HFFc6 (cell line): Measurements from ENCODE around the gene MTHFR. TPM values are rescaled to one million over a fixed set of nuclear protein-coding genes. Genes with fewer than 3 reads are reported as not detected.

Experiments
- DNase-seq: peaks from one replicate; pipeline ENCODE4 v3.0.0-alpha.2; 2018
- H3K27ac Mint-ChIP-seq: 2 replicates; pipeline ENCODE4 v1.8.0; 2020; ENCODE audit warnings: mild to moderate bottlenecking, mixed read lengths
- H3K27me3 Mint-ChIP-seq: 2 replicates; pipeline ENCODE4 v1.8.0; 2021; ENCODE audit warnings: mild to moderate bottlenecking, moderate library complexity, mixed read lengths; ENCODE audit not compliant: insufficient read depth
- H3K36me3 Mint-ChIP-seq: 2 replicates; pipeline ENCODE4 v1.8.0; 2021; ENCODE audit warnings: low read depth, mixed read lengths
- H3K4me1 Mint-ChIP-seq: 2 replicates; pipeline ENCODE4 v1.8.0; 2020; ENCODE audit warnings: low read depth, mixed read lengths
- H3K4me3 Mint-ChIP-seq: 2 replicates; pipeline ENCODE4 v1.8.0; 2020; ENCODE audit warnings: mild to moderate bottlenecking, moderate library complexity, mixed read lengths
- H3K9me3 Mint-ChIP-seq: 2 replicates; pipeline ENCODE4 v1.8.0; 2020; ENCODE audit warnings: mild to moderate bottlenecking, mixed read lengths
- CTCF ChIP-seq: fragments of 200-600 bp; sonication (generic); IDR thresholded peaks from 2 replicates; pipeline ENCODE4 v1.5.0; 2021; ENCODE audit warnings: antibody characterized with exemption, mild to moderate bottlenecking
- long read RNA-seq: library from polyadenylated mRNA; unstranded; transcript quantifications from one replicate; pipeline ENCODE4 v2.0.0, GENCODE V29; 2019
- total RNA-seq, 6 experiments: library from RNA; stranded (reverse); fragmentation: NEBNext Ultra II Directional; extraction: Animal tissue kit (Norgen Biotek cat#: 25700); gene quantifications; 2 replicates in 1 of 6; 3 replicates in 5 of 6; pipeline ENCODE4 v1.2.3, GENCODE V29; 2021

Gene MTHFR
- 10 to 100 TPM in 5 of 6 experiments, 1 to 10 TPM in 1; 9.4 to 11.7 (median 10.5) TPM for total RNA-seq
- long read RNA-seq, full-length matches to known transcripts: 1 of 5 reads
- long read RNA-seq, partial matches to known transcripts: 2 of 5 reads
- long read RNA-seq, other reads (novel, unspliced or antisense): 2 of 5 reads

GRCh38 chr1:11805422-11806306 is at the start of gene MTHFR, which contains the start of gene CLCN6:
MTHFR (minus strand) TSS chr1:11805964; CDS start chr1:11803116, 2,848 bp downstream.
CLCN6 (plus strand) TSS chr1:11806191; CDS start chr1:11806263, 72 bp downstream.
- Mint-ChIP-seq H3K27me3 (peaks cover 4% of the 10 kb centered on the region; the same call in 1 of the 2 replicates), H3K9me3 (no peaks in the 10 kb centered on the region), H3K27ac (peak within 1 kb of the TSS; percentile 97), H3K36me3 (peaks cover 12% of the 10 kb centered on the region; the same call in 1 of the 2 replicates), H3K4me3 (peak within 1 kb of the TSS; percentile 100), H3K4me1 (peaks cover 63% of the 10 kb centered on the region)
- TF ChIP-seq CTCF: no peak
- DNase-seq: peak; percentile 99

GRCh38 chr1:11855430-11855829 is 49.7 kb upstream of the MTHFR start:
- no peak overlapping the region for H3K4me3 Mint-ChIP-seq
- H3K4me1 Mint-ChIP-seq: no peaks in the 10 kb centered on the region
- H3K27ac Mint-ChIP-seq: no peak overlapping the region
- H3K36me3 Mint-ChIP-seq: no peaks in the 10 kb centered on the region
- peaks cover 43% of the 10 kb centered on the region for H3K27me3 Mint-ChIP-seq
- H3K9me3 Mint-ChIP-seq: no peaks in the 10 kb centered on the region
- no peak for DNase-seq
- TF ChIP-seq CTCF: no peak

- peaks cover 40% of the 10 kb centered on the region for H3K27me3 Mint-ChIP-seq
- H3K36me3 Mint-ChIP-seq: no peaks in the 10 kb centered on the region
- no peak overlapping the region for H3K4me3 Mint-ChIP-seq
- H3K27ac Mint-ChIP-seq: no peak overlapping the region
- no peak for DNase-seq
- no peaks in the 10 kb centered on the region for H3K4me1 Mint-ChIP-seq
- TF ChIP-seq CTCF: no peak
- no peaks in the 10 kb centered on the region for H3K9me3 Mint-ChIP-seq
These were observed 48.8 kb upstream of the MTHFR start for GRCh38 chr1:11854519-11854918.

- H3K27me3 Mint-ChIP-seq: peaks cover 40% of the 10 kb centered on the region
- DNase-seq: no peak
- TF ChIP-seq CTCF: no peak
- H3K36me3 Mint-ChIP-seq: no peaks in the 10 kb centered on the region
- H3K4me1 Mint-ChIP-seq: peaks cover 8% of the 10 kb centered on the region; the same call in 1 of the 2 replicates
- no peak overlapping the region for H3K4me3 Mint-ChIP-seq
- H3K9me3 Mint-ChIP-seq: no peaks in the 10 kb centered on the region
- H3K27ac Mint-ChIP-seq: no peak overlapping the region
These were observed 45.4 kb upstream of the MTHFR start for GRCh38 chr1:11851180-11851579.

- no peak for TF ChIP-seq CTCF
- peaks cover 38% of the 10 kb centered on the region for H3K27me3 Mint-ChIP-seq
- H3K4me1 Mint-ChIP-seq: peaks cover 8% of the 10 kb centered on the region; the same call in 1 of the 2 replicates
- peaks cover 10% of the 10 kb centered on the region for H3K36me3 Mint-ChIP-seq
- no peak overlapping the region for H3K27ac Mint-ChIP-seq
- DNase-seq: no peak
- no peak overlapping the region for H3K4me3 Mint-ChIP-seq
- no peaks in the 10 kb centered on the region for H3K9me3 Mint-ChIP-seq
These were observed 44.4 kb upstream of the MTHFR start for GRCh38 chr1:11850156-11850555.
